Measurements from ENCODE around the gene FAM181B. TPM values are rescaled to one million over a fixed set of nuclear protein-coding genes. Genes with fewer than 3 reads are reported as not detected.

The FAM181B gene
- total RNA-seq, 1 donor from 2014 or later: 0.81 TPM

DNA sequence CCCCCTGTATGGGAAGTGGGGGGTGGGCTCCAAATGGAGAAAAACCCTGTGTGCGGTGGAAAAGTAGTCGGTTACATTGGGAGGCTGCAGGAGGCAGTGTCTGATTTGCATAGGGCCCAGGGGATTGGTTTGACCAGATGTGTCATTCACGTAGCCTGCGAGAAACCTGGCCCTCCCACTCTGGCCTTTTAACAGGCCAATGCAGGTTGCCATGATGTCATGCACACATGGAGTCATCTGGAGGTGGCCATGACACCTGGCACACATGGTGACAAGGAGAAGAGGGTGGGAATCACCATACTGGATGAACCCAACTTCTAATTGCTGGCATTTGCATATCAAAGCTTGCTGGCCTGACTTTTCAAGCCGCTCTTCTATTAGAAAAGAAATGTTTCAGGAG is 50.6 kb downstream of the FAM181B start:
- DNase-seq (ENCODE audit: low spot score): no peak

DNA sequence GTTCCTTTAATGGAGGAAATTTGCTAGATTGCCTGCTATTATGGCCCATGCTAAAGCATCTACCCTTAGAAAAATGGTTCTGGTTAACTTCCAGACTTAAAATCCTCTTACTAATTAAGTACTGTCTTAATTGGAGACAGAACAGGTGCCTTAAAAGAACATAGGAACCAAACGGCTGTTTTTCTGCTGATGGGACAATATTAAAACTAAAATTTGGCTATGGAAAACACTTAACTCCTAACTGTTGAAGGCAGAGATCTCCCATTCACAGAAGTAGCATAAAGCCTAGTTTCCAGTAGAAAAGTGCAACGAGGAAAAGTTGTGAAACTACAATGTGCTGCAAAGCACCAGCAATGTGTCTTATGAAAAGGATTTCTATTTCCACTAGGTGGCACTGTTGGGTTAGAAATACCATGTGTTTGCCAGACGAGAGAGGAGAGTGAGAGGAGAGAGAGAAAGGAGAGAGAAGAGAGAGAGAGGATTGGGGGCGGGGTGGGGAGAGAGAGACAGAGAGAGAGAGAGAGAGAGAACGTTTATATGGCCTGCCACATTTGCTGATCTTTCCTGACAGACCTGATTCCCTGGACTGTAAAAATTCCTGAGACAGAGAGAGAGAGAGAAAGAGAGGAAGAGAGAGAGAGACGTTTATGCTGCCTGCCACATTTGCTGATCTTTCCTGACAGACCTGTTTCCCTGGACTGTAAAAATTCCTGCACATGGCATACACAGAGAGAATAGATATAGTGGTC is 51.5 kb downstream of the FAM181B start:
- no peak for DNase-seq (ENCODE audit: low spot score)

DNA sequence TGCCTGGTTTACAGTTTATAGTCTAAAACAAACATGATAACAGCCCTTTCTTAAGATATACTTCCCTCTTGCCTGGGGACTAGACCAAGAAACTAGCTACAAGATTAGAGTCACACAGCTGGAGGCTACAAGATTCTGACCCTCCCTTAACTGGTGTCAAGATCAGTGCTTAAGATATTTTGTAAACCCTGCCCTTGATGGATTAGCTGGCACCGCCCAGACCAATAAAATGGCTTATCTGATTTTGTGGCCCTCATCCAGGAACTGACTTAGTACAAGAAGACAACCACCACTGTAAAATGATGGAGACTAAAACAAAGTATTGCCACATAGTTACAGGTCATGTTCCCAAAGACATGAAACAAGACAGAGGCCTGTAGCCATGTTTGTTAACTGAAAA is 53.4 kb downstream of the FAM181B start:
- DNase-seq (ENCODE audit: low spot score): no peak

Other genes with a start within 250 kb of the FAM181B start
- 48.7 TPM for gene PRCP, start 166.6 kb upstream of the FAM181B start, total RNA-seq
- gene DDIAS, start 167.9 kb upstream of the FAM181B start, total RNA-seq: 0.78 TPM

Measured in mucosa of gallbladder (tissue), 1 donor.